ENCODE data around the gene ADPRM. TPM values are rescaled to one million over a fixed set of nuclear protein-coding genes. Genes with fewer than 3 reads are reported as not detected.

Gene ADPRM
- polyA plus RNA-seq, 1 of the 3 experiments (the other 2 are of a cell fraction) = 7.6 TPM

GRCh38 chr17:10744501-10745000 is 47.2 kb downstream of the ADPRM start:
- Histone ChIP-seq H4K20me1 (ENCODE audit: insufficient read depth) (no peaks in the 10 kb centered on the region), H3K9me3 (no peaks in the 10 kb centered on the region), H3K36me3 (replicated peaks in 1 of 2; ENCODE audit: control insufficient read depth in 1 of 2, insufficient read depth in 2 of 2, low read length in 1 of 2) (no peaks in the 10 kb centered on the region), H2AFZ (ENCODE audit: low read depth) (no peak overlapping the region), H3K9ac (no peak overlapping the region), H3K4me2 (no peak overlapping the region), H3K79me2 (ENCODE audit: insufficient read depth) (no peaks in the 10 kb centered on the region), H3K27me3 (ENCODE audit: insufficient read depth) (no peaks in the 10 kb centered on the region; the same call in 1 of the 2 replicates), H3F3A (replicated peaks; ENCODE audit: insufficient read depth) (no peaks in the 10 kb centered on the region), H3K27ac (ENCODE audit: low read depth in 2 of 2, low read length in 1 of 2) (no peak overlapping the region), H3K9me2 (no peaks in the 10 kb centered on the region), H3K4me1 (ENCODE audit: control insufficient read depth in 1 of 2, insufficient read depth in 2 of 2, low read depth in 1 of 2, low read length in 1 of 2) (peaks cover 0 to 36% of the 10 kb centered on the region in 2 experiments; a peak in 2 of 4 replicates), H3K4me3 (ENCODE audit: low read depth in 2 of 2, low read length in 1 of 2) (no peak overlapping the region)
- 37% methylated on average over 7 of the region's 7 CpGs for WGBS (ENCODE audit: low lambda C conversion rate)
- TF ChIP-seq GABPA (IDR thresholded peaks at IDR 0.05; ENCODE audit: low read depth) (no peak), MAX (IDR thresholded peaks at IDR 0.05; ENCODE audit: low read depth) (no peak), FOSL2 (IDR thresholded peaks at IDR 0.05; ENCODE audit: borderline replicate concordance, low read depth) (no peak), FOXJ3 (CRISPR knock-in tag; IDR thresholded peaks at IDR 0.05) (no peak), YY1 (IDR thresholded peaks at IDR 0.05; ENCODE audit: low read depth) (no peak), CTCF (IDR thresholded peaks at IDR 0.05) (no peak), USF1 (IDR thresholded peaks at IDR 0.05; ENCODE audit: borderline replicate concordance, low read depth) (no peak), IRF3 (IDR thresholded peaks at IDR 0.05; ENCODE audit: low read depth, low read length) (no peak), ELF1 (IDR thresholded peaks at IDR 0.05) (no peak), GATA2 (CRISPR knock-in tag; IDR thresholded peaks at IDR 0.05) (no peak)
- ChIA-PET POLR2A (no interaction called here), CTCF (interaction anchor here (0.9 to 5.2 kb wide), 2 partner anchors 8 to 10 kb away, joined by 4 to 50 read pairs; no protein-coding TSS in a partner anchor)
- DNase-seq = peak; percentile 39

- 54% methylated on average over 6 of the region's 6 CpGs for WGBS (ENCODE audit: low lambda C conversion rate)
- no peaks in the 10 kb centered on the region for H3K36me3 ChIP-seq (replicated peaks in 1 of 2; ENCODE audit: control insufficient read depth in 1 of 2, insufficient read depth in 2 of 2, low read length in 1 of 2)
- CTCF ChIA-PET = interaction anchor here (0.9 to 5.2 kb wide), 2 partner anchors 9 kb away, joined by 4 to 50 read pairs; no protein-coding TSS in a partner anchor
- H3K9me2 ChIP-seq = no peaks in the 10 kb centered on the region
- H2AFZ ChIP-seq (ENCODE audit: low read depth) = no peak overlapping the region
- H3K27ac ChIP-seq (ENCODE audit: low read depth in 2 of 2, low read length in 1 of 2) = no peak overlapping the region; a peak in 1 of 4 replicates
- no peaks in the 10 kb centered on the region for H4K20me1 ChIP-seq (ENCODE audit: insufficient read depth)
- H3K4me3 ChIP-seq (ENCODE audit: low read depth in 2 of 2, low read length in 1 of 2) = no peak overlapping the region
- no peaks in the 10 kb centered on the region for H3K79me2 ChIP-seq (ENCODE audit: insufficient read depth)
- H3K27me3 ChIP-seq (ENCODE audit: insufficient read depth) = no peaks in the 10 kb centered on the region; the same call in 1 of the 2 replicates
- POLR2A ChIA-PET = no interaction called here
- no peaks in the 10 kb centered on the region for H3K9me3 ChIP-seq
- no peak overlapping the region for H3K4me2 ChIP-seq
- no peaks in the 10 kb centered on the region for H3F3A ChIP-seq (replicated peaks; ENCODE audit: insufficient read depth)
- H3K4me1 ChIP-seq (ENCODE audit: control insufficient read depth in 1 of 2, insufficient read depth in 2 of 2, low read depth in 1 of 2, low read length in 1 of 2) = peaks cover 0 to 41% of the 10 kb centered on the region in 2 experiments; a peak in 2 of 4 replicates
- no peak overlapping the region for H3K9ac ChIP-seq
- no peak for DNase-seq
- TF ChIP-seq RCOR1 (IDR thresholded peaks at IDR 0.05; ENCODE audit: low read length) = no peak
- no peak for TF ChIP-seq USF2 (IDR thresholded peaks at IDR 0.05; ENCODE audit: borderline replicate concordance, low read depth, low read length)
- no peak for TF ChIP-seq TAF1 (IDR thresholded peaks at IDR 0.05; ENCODE audit: borderline replicate concordance, low read depth, low read length)
- TF ChIP-seq CTCF (IDR thresholded peaks at IDR 0.05) = no peak
- TF ChIP-seq GATA2 (CRISPR knock-in tag; IDR thresholded peaks at IDR 0.05) = no peak
- no peak for TF ChIP-seq EP300 (IDR thresholded peaks at IDR 0.05; ENCODE audit: borderline replicate concordance in 1 of 2, low read depth in 1 of 2, low read length in 1 of 2)
- no peak for TF ChIP-seq USF1 (IDR thresholded peaks at IDR 0.05; ENCODE audit: borderline replicate concordance, low read depth)
- no peak for TF ChIP-seq FOXM1 (IDR thresholded peaks at IDR 0.05; ENCODE audit: low read depth)
- TF ChIP-seq TEAD4 (IDR thresholded peaks at IDR 0.05; ENCODE audit: borderline replicate concordance, insufficient read depth) = no peak
- no peak for TF ChIP-seq TCF12 (IDR thresholded peaks at IDR 0.05)
- no peak for TF ChIP-seq ELF1 (IDR thresholded peaks at IDR 0.05)
- no peak for TF ChIP-seq YY1 (IDR thresholded peaks at IDR 0.05; ENCODE audit: low read depth)
- TF ChIP-seq POLR2AphosphoS5 (IDR thresholded peaks at IDR 0.05; ENCODE audit: low read depth, low read length) = no peak
- no peak for TF ChIP-seq EZH2phosphoT487 (IDR thresholded peaks at IDR 0.05; ENCODE audit: borderline replicate concordance, low read depth)
These were observed 47.8 kb downstream of the ADPRM start for GRCh38 chr17:10745231-10745630.
